ENCODE results near the gene SEC23A. TPM values are rescaled to one million over a fixed set of nuclear protein-coding genes. Genes with fewer than 3 reads are reported as not detected.

Gene SEC23A
- total and polyA plus RNA-seq, 2 of the 13 experiments (the other 11 are each of a cell fraction or from before 2014, with no cell fraction given) = 403 to 887 TPM

GRCh38 chr14:38989922-38990546 is 113.0 kb downstream of the SEC23A start:
- Histone ChIP-seq H3K4me3 (replicated peaks in 1 of 3; ENCODE audit: insufficient read depth in 1 of 3, low read depth in 2 of 3, low read length in 3 of 3) (no peak overlapping the region), H3K36me3 (replicated peaks in 1 of 2; ENCODE audit: control insufficient read depth in 1 of 2, insufficient read depth in 2 of 2, low read length in 2 of 2) (no peaks in the 10 kb centered on the region), H3K9me3 (ENCODE audit: low read length) (no peaks in the 10 kb centered on the region), H2AFZ (ENCODE audit: low read length) (no peak overlapping the region), H3K79me2 (ENCODE audit: insufficient read depth, low read length) (no peaks in the 10 kb centered on the region), H3K9ac (ENCODE audit: insufficient read depth, low read depth, low read length) (no peak overlapping the region), H4K20me1 (ENCODE audit: insufficient read depth, low read length) (no peaks in the 10 kb centered on the region), H3K27ac (ENCODE audit: extremely low read length, insufficient read depth, low read length) (no peak overlapping the region), H3K4me2 (ENCODE audit: low read depth, low read length) (peak overlapping the region; percentile 2; the same call in 1 of the 2 replicates), H3K4me1 (ENCODE audit: insufficient read depth, low read length) (no peaks in the 10 kb centered on the region), H3K27me3 (ENCODE audit: control insufficient read depth in 1 of 2, insufficient read depth in 2 of 2, low read length in 2 of 2) (no peaks in the 10 kb centered on the region)
- no TSS peak for BruUV-seq (replicated peaks)
- POLR2A ChIA-PET = no interaction called here
- 4% methylated on average over 2 of the region's 2 CpGs for WGBS (ENCODE audit: low lambda C conversion rate)
- FAIRE-seq (no peak), ATAC-seq (peak; percentile 33; the same call in 1 of the 3 replicates), DNase-seq (ENCODE audit: low spot score) (no peak)
- CTCF ChIA-PET (ENCODE audit: low intra/inter-chr PET ratio, low total read pairs) = no interaction called here
- intact Hi-C loops (cut with micrococcal nuclease; ENCODE audit: unreplicated experiment) = no loop called here
- in situ Hi-C loops (cut with HindIII; ENCODE audit: extremely low pct_ligation_motif_present, low pct_unique_long_range_greater_than_20kb) = no loop called here
- TF ChIP-seq, protein P1, sequence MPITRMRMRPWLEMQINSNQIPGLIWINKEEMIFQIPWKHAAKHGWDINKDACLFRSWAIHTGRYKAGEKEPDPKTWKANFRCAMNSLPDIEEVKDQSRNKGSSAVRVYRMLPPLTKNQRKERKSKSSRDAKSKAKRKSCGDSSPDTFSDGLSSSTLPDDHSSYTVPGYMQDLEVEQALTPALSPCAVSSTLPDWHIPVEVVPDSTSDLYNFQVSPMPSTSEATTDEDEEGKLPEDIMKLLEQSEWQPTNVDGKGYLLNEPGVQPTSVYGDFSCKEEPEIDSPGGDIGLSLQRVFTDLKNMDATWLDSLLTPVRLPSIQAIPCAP (CRISPR knock-in tag; IDR thresholded peaks at IDR 0.05; ENCODE audit: low read depth) = no peak
- TF ChIP-seq ELF4 (CRISPR knock-in tag; IDR thresholded peaks at IDR 0.05; ENCODE audit: borderline replicate concordance) = no peak
- TF ChIP-seq MXD4 (CRISPR knock-in tag; IDR thresholded peaks at IDR 0.05) = no peak
- no peak for TF ChIP-seq SUZ12 (IDR thresholded peaks at IDR 0.05; ENCODE audit: low read depth, low read length)
- no peak for TF ChIP-seq ZBTB10 (CRISPR knock-in tag; IDR thresholded peaks at IDR 0.05; ENCODE audit: borderline replicate concordance)
- TF ChIP-seq RELA (CRISPR knock-in tag; IDR thresholded peaks at IDR 0.05) = no peak
- no peak for TF ChIP-seq ZNF839 (CRISPR knock-in tag; IDR thresholded peaks at IDR 0.05; ENCODE audit: borderline replicate concordance)
- TF ChIP-seq NCOA5 (CRISPR knock-in tag; IDR thresholded peaks at IDR 0.05) = no peak
- TF ChIP-seq ZNF766 (CRISPR knock-in tag; IDR thresholded peaks at IDR 0.05; ENCODE audit: borderline replicate concordance) = no peak
- TF ChIP-seq KLF11 (CRISPR knock-in tag; IDR thresholded peaks at IDR 0.05) = no peak
- TF ChIP-seq, protein P2, sequence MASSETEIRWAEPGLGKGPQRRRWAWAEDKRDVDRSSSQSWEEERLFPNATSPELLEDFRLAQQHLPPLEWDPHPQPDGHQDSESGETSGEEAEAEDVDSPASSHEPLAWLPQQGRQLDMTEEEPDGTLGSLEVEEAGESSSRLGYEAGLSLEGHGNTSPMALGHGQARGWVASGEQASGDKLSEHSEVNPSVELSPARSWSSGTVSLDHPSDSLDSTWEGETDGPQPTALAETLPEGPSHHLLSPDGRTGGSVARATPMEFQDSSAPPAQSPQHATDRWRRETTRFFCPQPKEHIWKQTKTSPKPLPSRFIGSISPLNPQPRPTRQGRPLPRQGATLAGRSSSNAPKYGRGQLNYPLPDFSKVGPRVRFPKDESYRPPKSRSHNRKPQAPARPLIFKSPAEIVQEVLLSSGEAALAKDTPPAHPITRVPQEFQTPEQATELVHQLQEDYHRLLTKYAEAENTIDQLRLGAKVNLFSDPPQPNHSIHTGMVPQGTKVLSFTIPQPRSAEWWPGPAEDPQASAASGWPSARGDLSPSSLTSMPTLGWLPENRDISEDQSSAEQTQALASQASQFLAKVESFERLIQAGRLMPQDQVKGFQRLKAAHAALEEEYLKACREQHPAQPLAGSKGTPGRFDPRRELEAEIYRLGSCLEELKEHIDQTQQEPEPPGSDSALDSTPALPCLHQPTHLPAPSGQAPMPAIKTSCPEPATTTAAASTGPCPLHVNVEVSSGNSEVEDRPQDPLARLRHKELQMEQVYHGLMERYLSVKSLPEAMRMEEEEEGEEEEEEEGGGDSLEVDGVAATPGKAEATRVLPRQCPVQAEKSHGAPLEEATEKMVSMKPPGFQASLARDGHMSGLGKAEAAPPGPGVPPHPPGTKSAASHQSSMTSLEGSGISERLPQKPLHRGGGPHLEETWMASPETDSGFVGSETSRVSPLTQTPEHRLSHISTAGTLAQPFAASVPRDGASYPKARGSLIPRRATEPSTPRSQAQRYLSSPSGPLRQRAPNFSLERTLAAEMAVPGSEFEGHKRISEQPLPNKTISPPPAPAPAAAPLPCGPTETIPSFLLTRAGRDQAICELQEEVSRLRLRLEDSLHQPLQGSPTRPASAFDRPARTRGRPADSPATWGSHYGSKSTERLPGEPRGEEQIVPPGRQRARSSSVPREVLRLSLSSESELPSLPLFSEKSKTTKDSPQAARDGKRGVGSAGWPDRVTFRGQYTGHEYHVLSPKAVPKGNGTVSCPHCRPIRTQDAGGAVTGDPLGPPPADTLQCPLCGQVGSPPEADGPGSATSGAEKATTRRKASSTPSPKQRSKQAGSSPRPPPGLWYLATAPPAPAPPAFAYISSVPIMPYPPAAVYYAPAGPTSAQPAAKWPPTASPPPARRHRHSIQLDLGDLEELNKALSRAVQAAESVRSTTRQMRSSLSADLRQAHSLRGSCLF (CRISPR knock-in tag; IDR thresholded peaks at IDR 0.05; ENCODE audit: borderline replicate concordance) = no peak
- no peak for TF ChIP-seq TEAD3 (CRISPR knock-in tag; optimal IDR thresholded peaks at IDR 0.05; ENCODE audit: borderline replicate concordance)
